Sciatic nerve (tissue), 2 donors: ENCODE data around the gene UGT2B15. TPM values are rescaled to one million over a fixed set of nuclear protein-coding genes. Genes with fewer than 3 reads are reported as not detected.
"Not testable (repeated sequence)": the region's sequence is repeated elsewhere in the genome, so short reads cannot be mapped to it uniquely, and the experiment has no call there.

Source experiments
- ATAC-seq: fragments of 200-7000 bp; cut with Tn5 transposase; one replicate; pipeline ENCODE4 v1.9.1; 2020; ENCODE audit warnings: mild to moderate bottlenecking, moderate library complexity
- DNase-seq: peaks from one replicate; pipeline ENCODE4 v3.0.0-alpha.2; 2020; ENCODE audit warnings: low spot score
- intact Hi-C: fragments of 100-400 bp; cut with DNase I; formaldehyde crosslinking; loops from one replicate; pipeline ENCODE4 v1.14.2; 2022
- total RNA-seq: library from RNA; stranded (reverse); fragmentation: NEBNext Ultra II Directional; extraction: Animal tissue kit (Norgen Biotek cat#: 25700); gene quantifications from one replicate; pipeline ENCODE4 v1.2.1, GENCODE V29; 2021
- donor health status: DM: no; HTN: no; CAD: no.
- donor health status: DM: no; HTN: no; CAD: no.

The UGT2B15 gene
- total RNA-seq, 1 donor from 2014 or later: not detected

- intact Hi-C loops: no loop called here
- ATAC-seq: no peak
- no peak for DNase-seq
Measured at GRCh38 chr4:68658672-68659071, 11.8 kb downstream of the UGT2B15 start.

DNA sequence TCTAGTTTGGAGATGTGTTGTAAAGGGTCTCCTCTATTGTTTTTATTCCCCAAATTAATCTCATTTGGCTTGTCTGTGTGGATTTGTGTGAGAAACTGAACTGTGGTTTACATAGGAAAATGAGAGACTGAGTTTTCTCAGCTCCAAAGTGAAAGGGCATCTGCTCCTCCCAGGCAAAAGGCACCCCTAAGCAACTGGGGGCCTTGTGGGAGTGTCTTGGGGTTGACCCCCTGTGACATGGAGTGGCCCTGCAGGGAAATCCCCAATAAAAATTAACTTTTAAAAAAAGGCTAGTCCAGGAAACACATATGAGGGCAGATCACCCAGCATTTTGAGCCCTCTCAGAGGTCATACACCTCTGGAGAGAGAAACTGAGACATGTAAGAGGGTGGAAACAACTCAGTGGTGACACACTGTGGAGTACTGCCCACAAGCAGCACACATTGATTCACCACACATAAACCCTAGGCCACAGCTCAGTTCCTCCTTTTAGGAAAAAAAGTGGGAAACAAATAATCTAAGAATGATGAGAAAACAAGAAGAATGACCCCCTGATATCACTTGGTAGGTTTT is 13.3 kb downstream of the UGT2B15 start:
- ATAC-seq, DNase-seq, intact Hi-C loops: not testable (repeated sequence)

DNA sequence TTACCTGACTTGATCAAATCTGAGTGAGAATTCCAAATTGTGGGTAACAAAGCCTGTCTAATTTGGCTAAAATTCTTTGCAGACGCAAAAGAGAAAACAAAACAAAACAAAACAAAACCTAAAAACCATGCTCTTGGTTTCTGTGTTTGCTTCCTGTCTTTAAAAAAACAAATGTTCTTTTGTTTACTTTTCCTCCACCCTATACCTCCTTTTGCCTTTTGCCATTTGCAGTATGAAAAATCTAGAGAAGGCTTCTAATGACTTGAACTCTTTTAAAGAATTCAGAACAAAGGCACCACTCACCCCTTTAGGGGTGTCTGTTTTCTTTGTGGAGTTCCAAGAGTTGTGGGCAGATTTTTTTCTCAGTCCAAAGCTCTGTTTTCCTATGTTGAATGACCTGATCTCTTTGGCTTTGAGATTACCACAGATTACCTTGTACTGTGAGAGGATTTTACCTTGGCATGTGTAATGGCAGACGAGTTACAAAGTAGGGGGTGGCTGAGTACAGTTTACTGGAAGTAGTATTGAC is 13.9 kb downstream of the UGT2B15 start:
- intact Hi-C loops, DNase-seq, ATAC-seq: not testable (repeated sequence)

DNA sequence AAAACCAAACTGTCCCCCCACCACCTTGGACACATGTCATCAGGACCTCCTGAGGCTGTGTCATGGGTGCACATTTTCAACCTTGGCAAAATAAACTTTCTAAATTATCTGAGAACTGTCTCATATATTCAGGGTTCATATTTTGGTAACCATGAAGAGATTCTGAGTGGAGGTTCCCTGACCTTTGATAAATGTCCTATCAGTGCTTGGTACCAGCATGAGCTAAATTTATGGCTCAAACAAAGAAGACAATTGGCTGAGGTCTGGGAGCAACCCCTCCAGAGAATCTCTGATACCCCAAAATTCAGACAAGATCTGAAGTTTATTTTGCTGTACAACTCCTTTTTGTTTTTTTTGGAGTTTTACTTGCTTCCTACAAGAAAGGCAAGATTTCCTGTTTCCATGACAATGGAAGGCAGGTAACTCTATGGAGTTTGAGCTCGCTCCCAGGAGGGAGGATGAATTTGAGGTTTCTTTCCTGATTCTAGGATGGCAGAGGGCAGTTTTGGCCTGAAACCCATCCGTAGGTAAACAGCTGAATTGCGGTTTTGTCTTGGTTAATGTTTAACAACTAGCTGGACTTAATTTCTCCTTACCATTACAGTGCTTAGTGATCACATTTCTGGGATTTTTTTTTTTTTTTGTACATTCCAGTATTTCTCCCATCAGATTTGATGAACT is 14.5 kb downstream of the UGT2B15 start:
- intact Hi-C loops: no loop called here
- DNase-seq (no peak), ATAC-seq (no peak)

- no peak for DNase-seq
- no peak for ATAC-seq
- intact Hi-C loops: no loop called here
Measured at GRCh38 chr4:68654946-68655721, 15.3 kb downstream of the UGT2B15 start.

DNA sequence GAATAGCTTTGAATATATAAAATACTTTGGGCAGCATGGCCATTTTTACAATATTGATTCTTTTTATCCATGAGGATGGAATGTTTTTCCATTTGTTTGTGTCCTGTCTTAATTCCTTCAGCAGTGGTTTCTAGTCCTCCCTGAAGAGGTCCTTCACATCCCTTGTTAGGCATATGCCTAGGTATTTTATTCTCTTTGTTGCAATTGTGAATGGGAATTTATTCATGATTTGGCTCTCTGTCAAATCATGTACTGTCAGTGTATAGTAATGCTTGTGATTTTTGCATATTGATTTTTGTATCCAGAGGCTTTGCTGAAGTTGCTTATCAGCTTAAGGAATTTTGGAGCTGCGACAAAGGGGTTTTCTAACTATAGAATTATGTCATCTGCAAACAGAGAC is 18.5 kb downstream of the UGT2B15 start:
- ATAC-seq (no peak), DNase-seq (no peak)
- intact Hi-C loops: no loop called here

- DNase-seq (no peak), ATAC-seq (no peak)
- intact Hi-C loops: no loop called here
Measured at GRCh38 chr4:68630371-68630770, 40.1 kb downstream of the UGT2B15 start.

GRCh38 chr4:68622731-68623130 is 47.7 kb downstream of the UGT2B15 start:
- DNase-seq, ATAC-seq, intact Hi-C loops: not testable (repeated sequence)

DNA sequence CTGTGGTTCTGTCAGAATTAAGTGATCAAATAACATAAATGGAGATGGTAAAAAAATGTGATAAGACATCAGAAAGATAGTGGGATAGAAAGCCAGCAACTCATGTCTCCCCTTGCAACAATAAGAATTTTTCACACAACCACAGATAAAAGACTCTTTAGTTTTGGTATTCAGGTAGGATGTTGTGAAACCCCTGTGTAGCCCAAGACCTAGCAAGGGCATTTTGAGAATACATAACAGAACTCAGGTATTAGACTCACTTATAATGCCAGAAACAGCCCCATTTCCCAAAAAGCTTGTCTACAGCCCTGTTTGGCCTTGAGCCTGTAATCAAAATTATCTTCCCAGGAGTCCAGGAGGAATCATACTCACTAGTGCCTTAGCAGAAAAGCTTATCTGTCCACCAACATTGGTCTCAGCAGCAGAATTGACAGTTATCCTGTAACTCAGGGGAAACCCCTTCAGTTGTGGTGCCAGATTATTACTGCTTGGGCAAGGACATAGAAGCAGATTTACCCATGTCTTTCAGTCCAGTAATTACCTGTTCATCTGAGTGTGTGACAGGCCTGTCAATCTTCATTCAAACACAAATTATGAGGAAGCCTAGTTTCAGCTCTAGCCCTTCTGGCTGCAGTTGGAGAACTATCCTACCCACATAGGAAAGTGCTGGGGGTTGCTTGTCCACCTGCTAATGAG is 53.3 kb downstream of the UGT2B15 start:
- intact Hi-C loops: no loop called here
- DNase-seq (no peak), ATAC-seq (no peak)

DNA sequence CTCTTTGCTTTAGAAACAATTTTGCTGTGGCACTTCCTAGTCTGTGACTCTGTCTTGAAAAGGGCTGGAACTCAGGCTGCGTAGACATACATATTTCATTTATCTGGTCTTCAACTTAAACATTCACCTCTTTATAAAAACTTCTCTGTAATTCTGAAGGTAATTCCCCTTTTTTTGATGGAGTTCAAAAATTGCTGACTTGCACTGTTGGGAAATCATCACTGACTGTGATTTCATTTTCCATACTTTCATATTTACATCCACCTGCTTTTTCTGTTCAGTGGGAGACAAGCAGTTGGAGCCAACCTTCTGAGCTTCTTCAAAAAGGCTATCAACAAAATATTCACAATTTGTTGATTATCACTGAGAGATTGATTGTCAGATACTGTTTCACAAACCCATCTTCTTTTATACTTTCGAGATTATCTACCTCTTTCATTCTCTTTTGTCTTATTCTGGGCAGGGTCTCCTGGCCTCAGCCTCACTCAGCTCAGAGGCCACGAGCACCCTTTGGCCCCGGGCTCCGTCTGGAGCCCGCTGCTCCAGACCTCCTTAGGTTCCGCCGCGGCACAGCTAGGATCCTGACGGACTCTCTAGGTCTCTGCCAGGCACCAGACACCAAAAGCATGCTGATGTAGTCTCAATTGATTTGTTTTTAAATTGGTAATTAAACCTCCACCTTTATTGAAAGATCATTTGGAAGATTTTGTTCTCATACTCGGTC is 54.6 kb downstream of the UGT2B15 start:
- no peak for ATAC-seq
- intact Hi-C loops: no loop called here

DNA sequence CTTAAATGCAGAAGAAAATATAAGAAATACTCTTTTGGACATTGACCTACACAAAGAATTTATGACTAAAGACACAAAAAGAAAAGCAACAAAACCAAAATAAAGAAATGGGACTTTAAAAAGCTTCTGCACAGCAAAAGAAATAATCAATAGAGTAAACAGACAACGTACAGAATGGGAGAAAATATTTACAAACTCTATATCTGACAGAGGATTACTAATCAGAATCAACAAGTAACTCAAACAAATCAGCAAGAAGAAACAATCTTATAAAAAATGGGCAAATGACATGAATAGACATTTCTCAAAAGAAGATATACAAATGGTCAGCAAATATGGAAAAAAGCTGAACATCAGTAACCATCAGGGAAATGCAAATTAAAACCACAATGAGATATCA is 56.7 kb downstream of the UGT2B15 start:
- no peak for DNase-seq
- no peak for ATAC-seq
- intact Hi-C loops: no loop called here

More for the DNA sequence above, 54.6 kb downstream of the UGT2B15 start:
- no peak for DNase-seq

GRCh38 chr4:68606240-68606639 is 64.2 kb downstream of the UGT2B15 start:
- intact Hi-C loops: no loop called here
- DNase-seq: no peak
- no peak for ATAC-seq

- ATAC-seq (no peak), DNase-seq (no peak)
- intact Hi-C loops: no loop called here
Measured at GRCh38 chr4:68599150-68599549, 71.3 kb downstream of the UGT2B15 start.

GRCh38 chr4:68597482-68597881 is 73.0 kb downstream of the UGT2B15 start:
- intact Hi-C loops: no loop called here
- DNase-seq (no peak), ATAC-seq (no peak)

Other genes with a start within 250 kb of the UGT2B15 start
- gene TMPRSS11E, start 223.2 kb downstream of the UGT2B15 start, total RNA-seq: not detected
- gene UGT2B17, start 94.3 kb downstream of the UGT2B15 start, total RNA-seq: not detected
- not detected for gene UGT2B10, start 145.3 kb upstream of the UGT2B15 start, total RNA-seq